Upper lobe of left lung (tissue), 4 donors: Measurements from ENCODE around the gene ALOX12B.

Source experiments
- CTCF ChIP-seq, 6 experiments: fragments of 450-650 bp in 4 of 6; fragments of 200-600 bp in 2 of 6; sonication (generic) in 2 of 6; IDR thresholded peaks; one replicate each; pipeline ENCODE4 v1.5.1; 2016 to 2019; ENCODE audit warnings: antibody characterized with exemption in 6 of 6
- POLR2A ChIP-seq, 4 donors: fragments of 450-650 bp; IDR thresholded peaks; one replicate each; pipeline ENCODE4 v1.5.1; 2016 to 2017; ENCODE audit warnings: antibody characterized with exemption in 4 of 4, mild to moderate bottlenecking in 2 of 4

- TF ChIP-seq CTCF (IDR thresholded peaks at IDR 0.05) (no peak), POLR2A (IDR thresholded peaks at IDR 0.05) (no peak)
Measured at GRCh38 chr17:8121407-8121680, 33.8 kb upstream of the ALOX12B start.
